ENCODE data around the gene CLSTN2.

The CLSTN2 gene

GRCh38 chr3:140377644-140378043 is 442.7 kb downstream of the CLSTN2 start:
- H3K27ac ChIP-seq (ENCODE audit: low read depth, low read length) = no peak overlapping the region
- H3K27me3 ChIP-seq (ENCODE audit: control insufficient read depth, low read length) = peaks cover 2% of the 10 kb centered on the region; the same call in 1 of the 2 replicates
- H3K9me3 ChIP-seq (ENCODE audit: control insufficient read depth, insufficient read depth, low read length) = no peaks in the 10 kb centered on the region
- H3F3A ChIP-seq (ENCODE audit: control insufficient read depth, insufficient read depth) = no peaks in the 10 kb centered on the region
- H3K4me2 ChIP-seq (ENCODE audit: low read length) = no peak overlapping the region
- no peaks in the 10 kb centered on the region for H3K9me2 ChIP-seq (replicated peaks; ENCODE audit: control insufficient read depth, low read length)
- no peaks in the 10 kb centered on the region for H4K20me1 ChIP-seq (ENCODE audit: control insufficient read depth, insufficient read depth, low read depth, low read length)
- H3K36me3 ChIP-seq (ENCODE audit: control insufficient read depth, low read length) = no peaks in the 10 kb centered on the region
- H3K4me3 ChIP-seq (ENCODE audit: low read length) = no peak overlapping the region
- TF ChIP-seq CTCF (IDR thresholded peaks at IDR 0.05; ENCODE audit: low read depth, low read length, poor library complexity, severe bottlenecking) (no peak), EZH2phosphoT487 (IDR thresholded peaks at IDR 0.05; ENCODE audit: borderline replicate concordance, low read length) (no peak)
- no peaks in the 10 kb centered on the region for H3K79me2 ChIP-seq (ENCODE audit: control insufficient read depth, low read length)
- no peaks in the 10 kb centered on the region for H3K4me1 ChIP-seq (ENCODE audit: control insufficient read depth, low read length)

GRCh38 chr3:140378571-140379340 is 443.8 kb downstream of the CLSTN2 start:
- Histone ChIP-seq H3K4me2 (ENCODE audit: low read length) (no peak overlapping the region), H3K9me3 (ENCODE audit: control insufficient read depth, insufficient read depth, low read length) (no peaks in the 10 kb centered on the region), H3K9me2 (replicated peaks; ENCODE audit: control insufficient read depth, low read length) (no peaks in the 10 kb centered on the region), H3K27me3 (ENCODE audit: control insufficient read depth, low read length) (peaks cover 2% of the 10 kb centered on the region; the same call in 1 of the 2 replicates), H4K20me1 (ENCODE audit: control insufficient read depth, insufficient read depth, low read depth, low read length) (no peaks in the 10 kb centered on the region), H3K79me2 (ENCODE audit: control insufficient read depth, low read length) (no peaks in the 10 kb centered on the region), H3F3A (ENCODE audit: control insufficient read depth, insufficient read depth) (no peaks in the 10 kb centered on the region), H3K27ac (ENCODE audit: low read depth, low read length) (no peak overlapping the region), H3K4me3 (ENCODE audit: low read length) (no peak overlapping the region), H3K4me1 (ENCODE audit: control insufficient read depth, low read length) (no peaks in the 10 kb centered on the region), H3K36me3 (ENCODE audit: control insufficient read depth, low read length) (no peaks in the 10 kb centered on the region)
- TF ChIP-seq EZH2phosphoT487 (IDR thresholded peaks at IDR 0.05; ENCODE audit: borderline replicate concordance, low read length) (no peak), CTCF (IDR thresholded peaks at IDR 0.05; ENCODE audit: low read depth, low read length, poor library complexity, severe bottlenecking) (no peak)

- H3K4me1 ChIP-seq (ENCODE audit: control insufficient read depth, low read length) = no peaks in the 10 kb centered on the region
- no peaks in the 10 kb centered on the region for H3F3A ChIP-seq (ENCODE audit: control insufficient read depth, insufficient read depth)
- H3K4me2 ChIP-seq (ENCODE audit: low read length) = no peak overlapping the region
- no peaks in the 10 kb centered on the region for H3K79me2 ChIP-seq (ENCODE audit: control insufficient read depth, low read length)
- H3K27ac ChIP-seq (ENCODE audit: low read depth, low read length) = no peak overlapping the region
- no peak overlapping the region for H3K4me3 ChIP-seq (ENCODE audit: low read length)
- H4K20me1 ChIP-seq (ENCODE audit: control insufficient read depth, insufficient read depth, low read depth, low read length) = no peaks in the 10 kb centered on the region
- no peaks in the 10 kb centered on the region for H3K36me3 ChIP-seq (ENCODE audit: control insufficient read depth, low read length)
- no peaks in the 10 kb centered on the region for H3K27me3 ChIP-seq (ENCODE audit: control insufficient read depth, low read length)
- no peak for TF ChIP-seq EZH2phosphoT487 (IDR thresholded peaks at IDR 0.05; ENCODE audit: borderline replicate concordance, low read length)
- TF ChIP-seq CTCF (IDR thresholded peaks at IDR 0.05; ENCODE audit: low read depth, low read length, poor library complexity, severe bottlenecking) = no peak
- H3K9me3 ChIP-seq (ENCODE audit: control insufficient read depth, insufficient read depth, low read length) = no peaks in the 10 kb centered on the region
- no peaks in the 10 kb centered on the region for H3K9me2 ChIP-seq (replicated peaks; ENCODE audit: control insufficient read depth, low read length)
These were observed 449.2 kb downstream of the CLSTN2 start for GRCh38 chr3:140384028-140384771.

All from DOHH2 (cell line).